ENCODE results near the gene ZBTB17. TPM values are rescaled to one million over a fixed set of nuclear protein-coding genes. Genes with fewer than 3 reads are reported as not detected.
"Not testable (repeated sequence)": the region's sequence is repeated elsewhere in the genome, so short reads cannot be mapped to it uniquely, and the experiment has no call there.

ZBTB17 gene
- total RNA-seq, 1 experiment from 2014 or later = 62.6 TPM

DNA sequence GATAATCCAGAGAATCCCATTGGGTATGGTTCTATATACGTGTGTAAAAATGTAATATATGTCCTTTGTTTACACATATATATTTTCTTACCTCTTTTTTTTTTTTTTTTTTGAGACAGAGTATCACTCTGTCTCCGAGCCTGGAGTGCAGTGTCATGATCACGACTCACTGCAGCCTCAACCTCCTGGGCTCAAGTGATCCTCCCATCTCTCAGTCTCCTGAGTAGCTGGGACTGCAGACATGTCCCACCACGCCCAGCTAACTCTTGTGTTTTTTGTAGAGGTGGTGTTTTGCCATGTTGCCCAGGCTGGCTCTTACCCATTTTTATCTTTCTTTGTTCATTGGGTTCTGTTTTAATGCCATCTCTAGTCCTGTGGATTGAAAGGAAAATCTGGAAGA is 59.5 kb downstream of the ZBTB17 start:
- no peaks in the 10 kb centered on the region for H3K27me3 ChIP-seq (ENCODE audit: control insufficient read depth, insufficient read depth, low read length)
- peaks cover 6% of the 10 kb centered on the region for H3K36me3 ChIP-seq (replicated peaks; ENCODE audit: control insufficient read depth, insufficient read depth, low read length)
- H3K4me3 ChIP-seq (ENCODE audit: insufficient read depth, low read depth, low read length) = no peak overlapping the region
- no peak for DNase-seq

DNA sequence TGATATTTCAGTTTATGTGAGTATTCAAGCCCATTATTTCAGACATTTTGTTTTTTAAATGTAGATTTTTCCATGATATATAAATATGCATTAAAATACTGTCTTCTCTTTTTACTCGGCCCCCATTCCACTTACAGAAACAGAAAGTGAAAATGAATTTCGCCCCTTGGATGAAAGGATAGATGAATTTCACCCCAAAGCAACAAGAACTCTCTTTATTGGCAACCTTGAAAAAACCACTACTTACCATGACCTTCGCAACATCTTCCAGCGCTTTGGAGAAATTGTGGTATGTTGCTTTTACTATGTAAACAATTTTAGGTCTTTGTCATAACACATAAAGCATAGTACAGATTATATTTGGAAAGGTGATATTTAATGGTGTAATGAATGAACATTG is 59.9 kb downstream of the ZBTB17 start:
- no peaks in the 10 kb centered on the region for H3K27me3 ChIP-seq (ENCODE audit: control insufficient read depth, insufficient read depth, low read length)
- no peak for DNase-seq
- H3K36me3 ChIP-seq (replicated peaks; ENCODE audit: control insufficient read depth, insufficient read depth, low read length) = peaks cover 6% of the 10 kb centered on the region
- no peak overlapping the region for H3K4me3 ChIP-seq (ENCODE audit: insufficient read depth, low read depth, low read length)

DNA sequence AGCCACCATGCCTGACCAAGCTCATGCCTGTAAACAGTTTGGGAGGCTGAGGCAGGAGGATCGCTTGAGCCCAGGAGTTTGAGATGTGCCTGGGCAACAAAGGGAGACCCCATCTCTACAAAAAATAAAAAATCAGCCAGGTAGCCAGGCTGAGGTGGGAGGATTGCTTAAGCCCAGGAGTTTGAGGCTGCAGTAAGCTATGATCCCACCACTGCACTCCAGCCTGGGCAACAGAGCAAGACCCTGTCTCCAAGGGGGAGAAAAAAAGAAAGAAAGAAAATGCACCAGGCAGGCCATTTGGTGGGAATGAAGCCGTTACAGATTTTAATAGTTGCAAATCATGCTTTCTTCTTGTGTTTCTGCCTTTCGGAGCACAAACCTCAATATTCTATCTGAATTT is 62.3 kb downstream of the ZBTB17 start:
- H3K4me3 ChIP-seq (ENCODE audit: insufficient read depth, low read depth, low read length); DNase-seq; H3K36me3 ChIP-seq (replicated peaks; ENCODE audit: control insufficient read depth, insufficient read depth, low read length); H3K27me3 ChIP-seq (ENCODE audit: control insufficient read depth, insufficient read depth, low read length): not testable (repeated sequence)

DNA sequence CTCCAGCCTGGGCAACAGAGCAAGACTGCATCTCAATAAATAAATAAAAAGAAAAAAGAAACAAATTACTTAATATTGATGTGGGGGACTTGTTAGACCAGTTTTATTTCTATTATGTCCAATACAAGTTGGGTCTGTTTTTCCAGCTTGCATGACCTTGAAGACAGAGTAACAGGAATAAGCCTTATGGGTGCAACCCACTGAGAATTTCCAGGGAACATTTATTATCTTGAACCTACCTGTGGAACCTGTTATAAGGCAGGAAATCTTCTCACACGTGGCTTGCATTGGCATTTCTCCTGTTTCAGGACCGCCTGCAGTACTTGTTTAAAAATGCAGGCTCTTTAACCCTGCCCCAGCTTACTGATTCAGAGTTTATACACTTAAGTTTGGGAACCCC is 64.0 kb downstream of the ZBTB17 start:
- Histone ChIP-seq H3K27me3 (ENCODE audit: control insufficient read depth, insufficient read depth, low read length) (no peaks in the 10 kb centered on the region), H3K4me3 (ENCODE audit: insufficient read depth, low read depth, low read length) (no peak overlapping the region), H3K36me3 (replicated peaks; ENCODE audit: control insufficient read depth, insufficient read depth, low read length) (peaks cover 5% of the 10 kb centered on the region)
- no peak for DNase-seq

DNA sequence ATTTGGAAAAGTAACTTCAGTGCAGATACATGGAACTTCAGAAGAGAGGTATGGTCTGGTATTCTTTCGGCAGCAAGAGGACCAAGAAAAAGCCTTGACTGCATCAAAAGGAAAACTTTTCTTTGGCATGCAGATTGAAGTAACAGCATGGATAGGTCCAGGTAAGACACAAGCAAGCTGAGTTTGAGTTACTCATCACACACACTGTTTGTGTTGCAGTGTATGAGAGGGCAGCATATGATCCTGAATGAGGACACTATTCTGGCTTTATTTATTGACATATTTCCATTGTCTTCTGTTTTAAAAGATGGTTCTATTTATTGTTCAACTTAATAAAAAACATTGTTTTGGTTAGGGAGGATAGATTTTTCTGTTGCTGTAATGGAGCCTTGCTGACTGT is 64.8 kb downstream of the ZBTB17 start:
- peaks cover 5% of the 10 kb centered on the region for H3K36me3 ChIP-seq (replicated peaks; ENCODE audit: control insufficient read depth, insufficient read depth, low read length)
- no peak overlapping the region for H3K4me3 ChIP-seq (ENCODE audit: insufficient read depth, low read depth, low read length)
- DNase-seq = no peak
- no peaks in the 10 kb centered on the region for H3K27me3 ChIP-seq (ENCODE audit: control insufficient read depth, insufficient read depth, low read length)

DNA sequence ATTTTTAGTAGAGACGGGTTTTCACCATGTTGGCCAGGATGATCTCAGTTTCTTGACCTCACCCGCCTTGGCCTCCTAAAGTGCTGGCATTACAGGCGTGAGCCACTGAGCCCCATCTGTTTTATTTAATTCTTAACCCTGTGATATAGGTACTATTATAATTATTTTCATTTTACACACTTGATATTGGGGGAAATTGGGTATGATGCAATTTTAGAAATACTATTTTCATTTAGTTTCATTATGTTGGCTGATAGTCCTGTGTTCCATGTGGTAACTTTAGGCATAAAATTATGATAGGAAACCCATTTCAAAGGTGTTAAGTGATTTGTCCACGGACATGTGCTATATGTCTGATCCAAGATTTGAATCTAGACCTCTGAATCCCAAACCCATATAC is 67.3 kb downstream of the ZBTB17 start:
- H3K36me3 ChIP-seq (replicated peaks; ENCODE audit: control insufficient read depth, insufficient read depth, low read length) = peaks cover 5% of the 10 kb centered on the region
- H3K4me3 ChIP-seq (ENCODE audit: insufficient read depth, low read depth, low read length) = no peak overlapping the region
- no peak for DNase-seq
- no peaks in the 10 kb centered on the region for H3K27me3 ChIP-seq (ENCODE audit: control insufficient read depth, insufficient read depth, low read length)

DNA sequence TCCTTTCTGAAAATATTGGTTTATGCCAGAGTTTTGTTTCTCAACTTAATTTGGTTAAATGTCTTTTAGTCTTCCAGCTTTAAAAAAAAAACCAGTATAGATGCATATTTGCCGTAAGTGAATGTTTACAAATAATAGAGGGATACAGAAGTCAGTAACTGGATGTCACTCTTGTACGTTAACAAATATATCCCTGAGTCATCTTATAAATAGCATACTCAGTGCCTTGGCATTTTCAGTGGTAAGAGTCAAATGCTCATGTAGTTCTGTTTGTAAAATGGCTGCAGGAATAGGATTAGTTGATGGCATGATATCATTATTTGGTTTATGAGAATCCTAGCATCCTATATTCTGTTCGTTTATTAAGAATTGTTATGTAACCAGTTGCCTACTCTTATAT is 73.0 kb downstream of the ZBTB17 start:
- Histone ChIP-seq H3K36me3 (replicated peaks; ENCODE audit: control insufficient read depth, insufficient read depth, low read length) (no peaks in the 10 kb centered on the region), H3K27me3 (ENCODE audit: control insufficient read depth, insufficient read depth, low read length) (no peaks in the 10 kb centered on the region), H3K4me3 (ENCODE audit: insufficient read depth, low read depth, low read length) (no peak overlapping the region)
- no peak for DNase-seq

DNA sequence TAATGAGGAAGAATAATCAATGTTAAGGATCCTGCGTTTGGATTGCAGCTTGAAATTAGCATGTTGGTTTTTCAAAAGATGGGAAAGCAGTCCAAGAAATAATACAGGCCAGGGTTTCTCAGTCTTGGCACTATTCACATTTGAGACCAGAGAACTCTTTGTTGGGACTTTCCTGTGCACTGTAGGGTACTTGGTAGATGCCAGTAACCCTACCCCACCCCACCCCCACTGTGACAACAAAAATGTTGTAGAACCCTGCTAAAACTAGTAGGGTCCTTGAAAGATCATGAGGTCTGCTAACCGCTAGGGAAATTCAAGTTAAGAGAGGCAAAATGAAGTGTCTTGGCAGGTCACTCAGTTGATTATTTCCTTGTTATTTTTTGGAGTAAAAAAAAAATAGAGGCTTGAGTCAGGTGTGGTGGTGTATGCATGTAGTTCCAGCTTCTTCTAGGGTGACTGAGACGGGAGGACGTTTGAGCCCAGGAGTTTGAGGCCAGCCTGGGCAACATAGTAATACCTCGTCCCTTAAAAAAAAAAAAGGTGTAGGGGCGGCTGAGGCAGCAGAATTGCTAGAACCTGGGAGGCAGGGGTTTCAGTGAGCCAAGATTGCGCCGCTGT is 75.1 kb downstream of the ZBTB17 start:
- Histone ChIP-seq H3K27me3 (ENCODE audit: control insufficient read depth, insufficient read depth, low read length) (no peaks in the 10 kb centered on the region), H3K36me3 (replicated peaks; ENCODE audit: control insufficient read depth, insufficient read depth, low read length) (no peaks in the 10 kb centered on the region), H3K4me3 (ENCODE audit: insufficient read depth, low read depth, low read length) (no peak overlapping the region)
- DNase-seq = no peak

DNA sequence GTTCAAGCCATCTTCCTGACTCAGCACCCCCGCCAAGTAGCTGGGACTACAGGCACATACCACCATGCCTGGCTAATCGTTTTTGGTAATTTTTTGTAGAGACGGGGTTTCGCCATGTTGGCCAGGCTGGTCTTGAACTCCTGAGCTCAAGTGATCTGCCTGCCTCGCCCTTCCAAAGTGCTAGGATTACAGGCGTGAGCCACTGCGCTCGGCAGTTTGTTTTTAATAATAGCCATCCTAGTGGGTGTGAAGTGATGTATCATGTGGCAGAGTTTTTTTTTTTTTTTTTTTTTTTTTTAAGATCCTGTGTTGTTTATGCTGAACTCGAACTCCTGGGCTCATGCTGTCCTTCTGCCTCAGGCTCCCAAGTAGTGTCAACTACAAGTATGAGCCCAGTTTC is 76.6 kb downstream of the ZBTB17 start:
- no peaks in the 10 kb centered on the region for H3K36me3 ChIP-seq (replicated peaks; ENCODE audit: control insufficient read depth, insufficient read depth, low read length)
- no peak for DNase-seq
- H3K4me3 ChIP-seq (ENCODE audit: insufficient read depth, low read depth, low read length) = no peak overlapping the region
- no peaks in the 10 kb centered on the region for H3K27me3 ChIP-seq (ENCODE audit: control insufficient read depth, insufficient read depth, low read length)

DNA sequence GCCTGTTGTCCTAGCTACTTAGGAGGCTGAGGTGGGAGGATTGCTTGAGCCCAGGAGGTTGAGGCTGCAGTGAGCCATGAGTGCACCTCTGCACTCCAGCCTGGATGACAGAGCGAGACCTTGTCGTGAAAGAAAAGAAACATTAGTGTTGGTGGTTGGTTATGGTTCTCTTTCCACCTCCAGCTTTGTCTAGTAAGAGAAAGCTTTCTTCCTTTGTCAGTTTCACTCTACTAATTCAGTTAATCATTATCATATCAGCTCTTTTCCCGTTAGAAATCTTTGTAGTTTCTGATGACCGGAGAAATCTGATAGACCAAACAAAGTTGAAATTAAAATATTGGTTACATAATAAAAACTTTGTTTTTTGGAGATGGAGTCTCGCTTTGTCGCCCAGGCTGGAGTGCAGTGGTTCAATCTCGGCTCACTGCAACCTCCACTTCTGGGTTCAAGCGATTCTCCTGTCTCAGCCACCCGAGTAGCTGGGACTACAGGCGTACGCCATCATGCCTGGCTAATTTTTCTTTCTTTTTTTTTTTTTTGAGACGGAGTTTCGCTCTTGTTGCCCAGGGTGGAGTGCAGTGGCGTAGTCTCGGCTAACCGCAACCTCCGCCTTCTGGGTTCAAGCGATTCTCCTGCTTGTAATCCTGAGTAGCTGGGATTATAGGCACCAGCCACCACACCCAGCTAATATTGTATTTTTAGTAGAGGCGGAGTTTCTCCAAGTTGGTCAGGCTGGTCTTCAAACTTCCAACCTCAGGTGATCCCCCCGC is 78.9 kb downstream of the ZBTB17 start:
- H3K27me3 ChIP-seq (ENCODE audit: control insufficient read depth, insufficient read depth, low read length); H3K4me3 ChIP-seq (ENCODE audit: insufficient read depth, low read depth, low read length); DNase-seq; H3K36me3 ChIP-seq (replicated peaks; ENCODE audit: control insufficient read depth, insufficient read depth, low read length): not testable (repeated sequence)

DNA sequence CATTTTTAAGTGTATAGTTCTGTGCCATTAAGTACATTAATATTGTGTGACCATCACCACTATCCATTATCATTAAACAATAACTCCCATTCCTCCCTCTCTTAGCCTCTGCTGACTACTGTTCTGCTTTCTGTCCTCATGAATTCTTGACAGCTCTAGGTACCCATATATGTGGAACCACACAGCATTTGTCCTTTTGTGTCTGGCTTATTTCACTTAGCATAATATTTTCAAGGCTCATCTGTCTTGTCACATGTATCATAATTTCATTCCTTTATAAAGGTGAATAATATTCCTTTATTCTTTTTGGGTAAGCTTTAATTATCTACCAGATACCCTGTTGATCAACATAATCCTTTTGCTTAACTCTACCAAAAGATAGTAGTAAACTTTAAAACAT is 80.7 kb downstream of the ZBTB17 start:
- no peak for DNase-seq
- H3K36me3 ChIP-seq (replicated peaks; ENCODE audit: control insufficient read depth, insufficient read depth, low read length) = no peaks in the 10 kb centered on the region
- no peak overlapping the region for H3K4me3 ChIP-seq (ENCODE audit: insufficient read depth, low read depth, low read length)
- H3K27me3 ChIP-seq (ENCODE audit: control insufficient read depth, insufficient read depth, low read length) = no peaks in the 10 kb centered on the region

DNA sequence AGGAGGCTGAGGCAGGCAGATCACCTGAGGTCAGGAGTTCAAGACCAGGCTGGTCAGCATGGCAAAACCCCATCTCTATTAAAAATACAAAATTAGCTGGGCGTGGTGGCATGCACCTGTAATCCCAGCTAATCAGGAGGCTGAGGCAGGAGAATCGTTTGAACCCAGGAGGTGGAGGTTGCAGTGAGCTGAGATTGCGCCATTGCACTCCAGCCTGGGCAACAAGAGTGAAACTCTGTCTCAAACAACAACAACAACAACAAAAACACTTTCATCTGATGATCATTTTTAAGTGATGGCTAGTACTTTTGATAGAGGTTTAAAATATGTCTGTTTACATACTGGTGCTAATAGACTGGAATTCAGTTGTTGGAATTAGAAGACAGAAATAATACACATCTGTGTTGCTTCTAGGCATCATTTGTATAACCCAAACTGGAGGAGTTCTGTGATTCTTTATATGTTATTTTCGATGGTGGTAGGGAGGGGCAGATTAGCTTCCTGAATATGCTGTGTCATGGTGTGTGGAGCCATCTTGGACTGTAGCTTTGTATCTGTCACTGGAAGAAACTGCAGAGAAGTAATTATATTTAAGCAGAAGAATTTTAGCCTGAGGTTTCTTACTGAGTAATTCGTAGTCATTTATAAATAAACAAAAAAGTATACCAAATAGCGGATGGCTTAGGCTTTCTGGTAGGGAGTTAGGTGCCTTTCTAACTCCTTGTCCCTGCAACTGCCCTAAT is 82.9 kb downstream of the ZBTB17 start:
- H3K27me3 ChIP-seq (ENCODE audit: control insufficient read depth, insufficient read depth, low read length); DNase-seq; H3K4me3 ChIP-seq (ENCODE audit: insufficient read depth, low read depth, low read length); H3K36me3 ChIP-seq (replicated peaks; ENCODE audit: control insufficient read depth, insufficient read depth, low read length): not testable (repeated sequence)
